GM18520 (cell line): ENCODE measurements around the gene DBH.
"Not testable (repeated sequence)": the region's sequence is repeated elsewhere in the genome, so short reads cannot be mapped to it uniquely, and the experiment has no call there.

Experiments
- ATAC-seq: cut with Tn5 transposase; IDR thresholded peaks from one replicate; pipeline ENCODE4 v1.9.1; 2021; ENCODE audit not compliant: unreplicated experiment

The DBH gene

DNA sequence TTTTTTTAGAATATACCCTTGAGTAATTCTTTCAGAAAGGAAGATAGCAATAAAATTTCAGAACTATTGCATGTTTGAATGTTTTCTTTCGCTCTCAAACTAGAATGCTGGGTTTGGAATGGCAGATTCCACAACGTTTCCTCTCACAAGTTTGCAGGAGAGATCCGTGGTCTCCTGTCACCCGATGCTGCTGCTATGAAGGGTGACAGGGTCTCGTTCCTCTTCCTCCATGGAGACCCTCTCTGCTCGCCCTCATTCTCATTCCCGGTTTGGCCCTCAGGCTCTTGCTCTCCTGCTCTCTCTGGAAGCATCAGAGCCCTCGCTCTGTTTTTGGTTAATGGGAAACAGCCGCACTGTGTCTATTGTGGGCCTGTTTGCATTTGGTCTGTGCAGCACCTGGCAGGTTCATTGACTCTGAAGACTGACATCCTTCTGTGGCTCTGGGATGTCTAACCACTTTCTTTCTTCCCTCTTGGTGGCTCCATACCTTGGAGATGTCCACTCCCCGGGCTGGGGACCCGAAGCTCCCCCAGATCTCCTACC lies 14.4 kb upstream of the DBH start:
- ATAC-seq, result no peak

DNA sequence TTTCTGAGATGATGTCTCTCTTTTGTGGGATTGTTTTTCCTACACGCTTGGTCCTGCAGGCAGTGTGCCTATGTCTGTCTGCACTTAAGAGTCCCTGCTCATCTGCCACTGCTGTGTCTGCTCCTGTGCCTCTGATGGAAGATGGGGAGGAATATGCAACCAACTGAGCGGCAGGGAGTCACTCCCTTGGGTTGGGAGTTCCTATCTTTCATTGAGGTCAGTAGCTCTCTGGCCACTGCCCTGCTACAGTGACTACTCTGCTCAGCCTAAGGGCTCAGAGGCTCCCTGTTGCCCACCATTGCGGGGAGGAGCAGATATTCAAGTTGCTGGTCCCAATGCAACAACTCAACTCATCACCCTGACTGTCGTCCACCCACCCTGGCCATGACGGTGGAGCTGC lies 13.6 kb upstream of the DBH start:
- no peak for ATAC-seq

DNA sequence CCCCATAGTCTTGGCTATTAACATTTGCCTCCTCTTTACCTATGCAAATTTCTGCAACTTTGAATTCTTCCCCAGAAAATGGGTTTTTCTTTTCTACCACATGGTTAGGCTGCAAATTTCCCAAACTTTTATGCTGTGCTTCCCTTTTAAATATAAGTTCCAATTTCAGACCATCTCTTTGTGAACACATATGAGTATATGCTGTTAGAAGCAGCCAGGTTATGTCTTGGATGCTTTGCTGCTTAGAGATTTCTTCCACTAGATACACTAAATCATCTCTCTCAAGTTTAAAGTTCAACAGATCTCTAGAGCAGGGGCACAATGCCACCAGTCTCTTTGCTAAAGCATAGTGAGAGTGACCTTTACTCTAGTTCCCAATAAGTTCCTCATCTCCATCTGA lies 10.2 kb upstream of the DBH start:
- ATAC-seq, result not testable (repeated sequence)

DNA sequence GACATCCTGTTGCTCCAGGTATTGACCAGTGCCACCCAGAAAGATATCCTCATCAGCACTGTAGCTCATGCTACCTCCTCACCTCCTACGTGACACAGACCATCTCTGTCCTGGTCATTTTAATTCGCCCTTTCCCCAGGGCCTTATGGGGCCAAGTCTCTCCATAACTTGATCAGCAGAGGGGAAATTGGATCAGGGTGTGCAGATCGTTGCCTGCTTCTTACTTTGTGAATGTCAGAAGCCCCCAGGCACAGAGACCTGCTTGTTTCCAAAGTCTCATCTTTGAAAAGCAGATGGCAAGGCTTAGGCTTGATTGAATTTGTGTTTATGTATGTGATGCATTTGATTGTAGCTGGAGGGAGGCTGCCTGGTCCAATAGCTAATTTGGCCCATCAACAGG lies 8.8 kb upstream of the DBH start:
- ATAC-seq, result no peak

DNA sequence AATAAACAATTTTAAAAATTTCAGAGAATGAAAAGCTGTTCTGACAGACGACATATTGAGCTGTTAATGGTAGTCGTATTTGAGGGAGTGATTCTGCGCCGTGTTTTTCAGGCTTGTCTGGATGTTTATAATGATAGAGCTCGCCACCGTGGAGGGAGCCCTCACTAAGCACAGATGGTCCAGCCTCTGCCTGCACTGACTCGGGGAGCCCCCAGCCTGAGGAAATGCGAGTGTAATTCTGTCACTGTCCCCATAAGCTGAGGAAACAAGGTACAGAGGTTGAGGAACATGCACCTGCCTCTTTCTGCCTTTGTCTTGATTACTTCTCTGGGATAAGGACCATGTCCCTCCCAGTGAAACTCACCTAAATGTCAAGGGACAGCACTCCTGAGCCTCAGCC lies 7.4 kb upstream of the DBH start:
- ATAC-seq, result no peak

DNA sequence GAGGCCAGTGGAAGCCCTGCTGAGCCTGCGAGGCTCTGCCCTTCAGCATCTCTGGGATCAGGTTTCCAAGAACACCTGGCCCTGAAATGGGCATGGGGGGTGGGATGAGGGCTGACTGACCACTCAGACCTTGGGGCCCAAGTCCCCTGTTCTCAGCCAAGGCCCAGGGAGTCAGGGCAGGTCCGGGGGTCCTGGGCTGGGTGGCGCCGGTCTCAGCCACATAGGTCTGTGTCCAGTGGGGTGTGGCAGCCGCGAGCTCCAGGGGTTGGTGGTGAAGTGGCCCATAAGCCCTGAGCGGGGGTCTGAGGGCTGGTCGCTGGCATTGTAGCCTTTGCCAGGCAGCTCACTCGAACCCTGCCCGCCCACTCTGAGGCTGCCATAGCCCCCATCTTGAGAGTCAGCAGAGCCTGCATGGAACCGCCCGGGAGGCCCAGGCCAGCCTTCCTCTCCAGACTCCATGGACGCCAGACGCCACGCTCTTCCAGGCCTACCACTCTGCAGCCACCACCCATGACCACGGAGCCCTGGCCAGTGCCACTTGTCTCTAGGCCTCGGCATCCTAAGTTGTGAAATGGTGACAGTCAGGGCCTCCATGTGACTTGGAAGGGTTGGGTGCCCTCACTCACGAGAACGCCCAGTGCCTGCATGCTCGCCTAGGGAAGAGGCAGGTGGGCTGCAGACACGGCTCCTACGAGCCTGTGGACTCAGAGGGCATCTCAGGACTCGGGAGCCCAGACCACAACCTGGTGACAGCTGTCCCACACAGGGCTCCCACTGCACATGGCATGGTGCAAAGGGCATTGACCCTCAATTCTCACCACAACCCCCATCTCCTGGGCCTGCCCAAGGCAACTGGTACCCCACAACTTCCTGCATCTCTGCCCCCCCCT lies 6.7 kb upstream of the DBH start:
- ATAC-seq, result no peak

DNA sequence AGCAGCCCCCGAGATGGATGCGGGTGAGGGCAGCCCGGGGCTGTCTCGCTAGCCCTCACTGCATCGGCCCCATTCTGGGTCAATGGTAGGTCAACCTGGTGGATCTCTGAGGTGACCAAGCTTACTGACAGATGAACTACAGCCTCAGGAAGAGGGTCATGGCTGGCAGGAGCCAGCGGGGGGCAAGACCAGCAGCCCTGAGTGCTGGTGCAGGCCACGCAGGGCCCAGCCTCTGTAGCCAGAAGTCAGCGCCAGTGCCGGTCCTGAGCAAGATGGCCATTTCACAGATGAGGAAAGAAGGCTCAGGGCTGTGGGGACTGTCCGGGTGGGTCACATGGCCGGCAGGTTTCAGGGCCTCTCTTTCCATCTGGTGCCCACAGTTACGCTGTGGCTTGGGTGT lies 5.1 kb upstream of the DBH start:
- ATAC-seq, result no peak

DNA sequence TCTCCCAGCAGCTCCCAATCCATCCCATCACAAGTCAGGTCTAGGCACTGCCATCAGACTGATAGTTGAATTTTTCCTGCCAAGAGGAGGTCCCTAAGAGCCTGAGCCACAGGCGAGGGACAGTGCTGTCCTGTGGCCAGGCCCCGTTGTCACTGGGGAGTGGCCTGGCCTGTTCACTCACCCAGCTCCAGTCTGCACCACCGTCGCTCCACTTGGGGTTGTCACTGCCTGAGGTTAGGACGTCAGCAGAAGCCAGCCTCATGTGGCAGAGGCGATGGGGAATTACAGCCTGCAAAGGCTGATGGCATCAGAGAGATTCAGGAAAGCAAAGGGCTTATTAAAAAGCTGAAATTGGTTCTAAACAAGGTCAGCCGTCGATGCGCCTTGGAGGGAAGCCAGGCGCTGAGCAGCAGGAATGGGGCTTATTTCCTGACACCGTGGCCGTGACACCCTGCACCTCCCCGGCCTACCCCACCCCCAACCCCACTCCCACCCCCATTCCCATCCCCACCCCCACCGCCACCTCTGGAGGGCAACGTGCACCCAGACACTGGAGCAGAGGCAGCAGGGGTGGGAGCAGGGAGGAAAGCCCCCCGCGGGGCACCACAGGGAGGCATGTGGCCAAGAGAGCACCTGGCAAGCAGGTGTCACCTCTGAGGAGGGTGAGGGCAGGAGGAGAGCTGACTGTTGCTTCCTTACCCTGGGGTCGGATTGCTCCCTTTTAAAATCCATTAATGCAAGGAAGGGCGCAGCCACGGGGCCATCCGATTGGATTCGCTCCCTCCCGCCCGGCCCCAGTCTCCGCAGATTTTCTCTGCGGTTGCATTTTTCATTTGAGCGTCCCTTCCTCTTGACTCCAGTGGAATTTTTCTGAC lies 3.1 kb upstream of the DBH start:
- ATAC-seq, result no peak

DNA sequence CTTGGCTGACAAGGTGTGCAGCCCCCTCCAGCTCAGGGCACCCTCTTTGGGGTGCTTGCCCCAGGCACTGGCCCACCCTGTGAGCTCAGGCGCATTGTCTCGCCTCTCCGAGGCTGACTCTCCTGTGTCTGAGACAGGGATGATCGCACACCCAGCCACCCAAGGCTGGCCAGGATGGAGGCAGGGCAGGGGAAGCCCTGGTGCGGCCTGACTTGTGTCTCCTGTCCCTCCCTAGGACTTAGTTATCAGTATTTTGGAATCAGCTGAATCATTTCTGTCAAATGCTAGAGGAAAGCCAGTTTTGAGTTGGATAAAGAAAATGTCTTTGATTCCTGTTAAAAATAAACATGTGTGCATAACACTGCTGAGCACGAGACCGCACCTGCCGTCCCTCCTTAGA lies 2.5 kb upstream of the DBH start:
- ATAC-seq, result no peak

DNA sequence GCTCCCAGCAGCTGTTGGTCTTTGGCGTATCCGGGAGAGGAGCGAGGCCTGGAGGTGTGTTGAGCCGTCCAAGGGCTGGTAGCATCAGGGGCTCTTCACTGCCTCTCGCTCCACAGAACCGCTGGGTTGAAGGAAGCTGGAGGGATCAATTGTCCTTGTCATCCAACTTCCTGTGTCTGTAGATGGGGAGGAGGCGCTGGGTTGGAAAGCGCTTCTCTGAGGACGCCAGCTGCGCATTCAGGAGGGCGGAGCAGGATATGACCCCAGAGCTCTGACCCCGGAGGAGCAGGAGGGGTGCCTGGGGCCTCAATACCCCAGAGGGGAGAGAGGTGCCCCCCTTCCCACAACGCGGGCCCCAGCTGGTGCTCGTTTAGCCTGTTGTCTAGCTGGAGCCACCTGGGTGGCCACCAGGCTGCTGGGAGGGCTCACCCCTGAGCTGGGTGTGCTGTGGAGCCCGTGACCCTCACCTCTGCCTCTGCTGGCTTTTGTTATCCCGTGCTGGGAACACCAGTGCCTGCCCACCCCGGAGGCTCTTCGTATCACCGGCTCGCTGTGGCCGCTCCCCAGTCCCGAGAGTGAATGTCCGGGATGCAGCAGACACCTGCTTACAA lies 2.0 kb upstream of the DBH start:
- no peak for ATAC-seq

DNA sequence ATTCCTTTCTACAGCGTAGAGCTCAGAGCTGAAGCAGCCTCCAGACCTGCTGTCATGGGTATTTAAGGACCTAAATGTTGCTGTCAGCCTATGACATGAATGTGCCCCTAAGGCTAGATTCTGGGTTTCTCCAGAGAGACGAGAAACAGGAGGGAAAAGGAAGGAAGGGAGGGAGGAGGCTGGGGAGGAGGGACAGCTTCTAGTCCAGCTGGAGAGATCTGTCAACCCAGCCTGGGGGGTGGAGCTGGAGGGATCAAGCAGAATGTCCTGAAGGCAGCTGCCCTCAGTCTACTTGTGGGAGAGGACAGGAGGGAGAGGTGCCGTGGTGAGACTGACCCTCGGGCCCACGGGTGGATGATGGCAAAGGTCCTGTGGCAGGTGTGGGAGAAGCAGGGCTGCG lies 1.1 kb upstream of the DBH start:
- no peak for ATAC-seq

DNA sequence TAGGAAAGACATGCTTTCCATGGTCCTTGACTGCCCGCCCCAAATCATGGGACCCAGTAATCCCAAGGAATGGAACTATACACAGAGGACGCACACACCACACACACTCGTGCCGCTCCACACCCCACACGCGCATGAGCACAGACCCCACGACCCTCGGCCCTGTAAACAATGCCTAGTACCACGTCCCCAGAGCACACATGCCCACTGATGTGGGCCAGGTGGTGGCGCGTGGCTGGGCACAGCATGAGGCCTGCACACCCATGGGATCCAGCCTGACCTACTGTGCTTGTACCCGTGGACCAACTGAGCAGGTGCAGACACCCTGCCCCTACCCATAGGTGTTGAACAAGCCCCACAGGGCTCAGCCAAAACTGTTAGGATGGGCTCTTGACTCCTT lies 739 bp downstream of the DBH start:
- no peak for ATAC-seq

DNA sequence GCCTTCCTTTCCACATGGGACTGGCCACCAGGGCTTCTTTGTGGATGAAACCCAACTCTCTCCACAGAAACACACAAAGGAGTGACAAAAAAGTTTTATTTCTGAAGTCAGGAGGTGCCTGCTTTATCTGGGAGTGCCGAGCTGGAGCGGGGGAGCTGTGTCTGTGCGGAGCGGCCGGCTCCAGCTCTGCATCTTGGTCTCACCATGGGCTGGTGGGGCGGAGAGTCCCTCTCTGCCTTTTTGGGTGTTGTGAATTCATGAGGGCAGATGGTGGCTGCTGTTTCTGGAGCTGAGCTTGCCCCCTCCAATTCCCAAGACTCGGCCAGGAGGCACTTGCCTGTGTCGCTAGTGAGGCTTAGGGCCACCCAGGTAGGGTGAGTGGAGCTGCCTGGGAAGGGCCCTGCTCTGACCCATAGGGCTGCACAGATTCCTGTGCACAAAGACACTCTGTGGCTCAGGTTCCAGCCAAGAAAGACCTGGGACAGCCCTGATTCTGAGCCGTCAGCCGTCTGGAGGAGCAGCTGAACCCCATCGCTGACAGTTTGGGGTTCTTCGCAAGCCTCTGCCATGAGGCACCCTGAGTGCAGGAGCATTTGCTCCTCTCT lies 1.4 kb downstream of the DBH start:
- no peak for ATAC-seq

DNA sequence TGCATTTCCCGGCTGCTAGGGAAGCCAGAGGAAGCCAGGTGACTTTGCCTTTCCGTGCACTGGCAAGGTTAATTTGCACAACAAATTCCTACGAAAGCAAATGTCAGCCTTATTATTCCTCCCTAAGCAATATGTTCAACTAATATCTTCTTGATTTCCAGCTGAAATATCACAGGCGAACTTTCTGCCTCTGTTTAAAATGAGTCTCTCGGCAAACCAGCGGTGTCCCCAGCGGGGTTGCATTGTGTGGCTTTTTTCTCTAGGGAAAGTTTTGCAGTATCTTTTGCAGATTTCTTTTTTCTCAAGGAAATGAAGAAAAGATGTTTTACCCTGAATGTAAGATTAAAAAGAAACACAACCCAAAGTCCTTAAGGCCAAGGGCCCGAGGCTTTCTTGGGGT lies 1.9 kb downstream of the DBH start:
- no peak for ATAC-seq

DNA sequence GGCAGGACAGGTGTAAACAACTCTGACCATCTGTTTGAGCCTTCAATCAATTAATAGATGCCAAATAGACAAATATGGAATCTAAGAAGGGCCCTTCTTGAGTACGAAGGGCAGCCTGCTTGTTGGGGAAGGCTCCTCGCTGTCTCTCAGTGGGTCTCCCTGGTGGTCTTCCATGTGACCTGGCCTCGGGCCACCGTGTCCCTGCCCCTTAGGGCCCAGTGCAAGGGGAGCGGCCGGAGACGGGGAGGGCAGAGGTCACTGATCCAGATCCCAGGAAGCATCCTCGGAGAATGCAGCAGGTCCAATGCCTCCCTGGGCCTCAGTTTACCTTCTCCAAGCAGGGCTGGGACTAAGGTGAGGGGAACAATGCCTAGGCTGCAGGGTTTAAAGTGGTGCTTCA lies 2.5 kb downstream of the DBH start:
- no peak for ATAC-seq

DNA sequence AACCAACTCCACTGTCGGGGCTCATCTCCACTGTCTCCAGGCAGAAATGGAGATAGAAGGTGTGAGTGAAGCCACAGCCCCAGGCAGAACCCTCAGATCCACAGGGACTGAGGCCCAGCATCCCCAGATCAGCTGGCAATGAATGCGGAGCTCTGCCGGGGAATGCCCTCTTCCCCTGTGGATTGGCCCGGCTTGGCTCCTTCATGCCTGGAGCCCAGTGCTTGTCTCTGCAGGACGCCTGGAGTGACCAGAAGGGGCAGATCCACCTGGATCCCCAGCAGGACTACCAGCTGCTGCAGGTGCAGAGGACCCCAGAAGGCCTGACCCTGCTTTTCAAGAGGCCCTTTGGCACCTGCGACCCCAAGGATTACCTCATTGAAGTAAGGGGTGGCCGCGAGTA lies 3.5 kb downstream of the DBH start:
- ATAC-seq, result no peak

DNA sequence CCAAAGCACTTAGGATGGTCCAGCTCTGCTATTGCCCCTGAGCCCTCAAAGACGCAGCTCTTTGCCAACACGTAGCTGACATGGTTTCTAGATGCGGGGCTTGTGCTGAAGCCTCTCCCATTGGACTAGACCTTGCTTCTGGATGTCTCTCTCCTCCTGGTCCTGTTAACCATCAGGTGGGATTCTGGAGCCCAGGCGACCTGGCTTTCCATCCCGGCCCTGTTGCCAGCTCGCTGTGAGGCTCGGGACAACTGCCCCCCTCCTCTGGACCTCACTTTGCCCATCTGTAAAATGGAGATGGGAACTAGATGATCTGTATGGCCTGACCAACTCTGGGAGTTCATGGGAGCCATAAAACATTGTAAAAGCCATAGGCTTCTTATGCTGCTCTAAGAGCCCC lies 4.0 kb downstream of the DBH start:
- no peak for ATAC-seq

DNA sequence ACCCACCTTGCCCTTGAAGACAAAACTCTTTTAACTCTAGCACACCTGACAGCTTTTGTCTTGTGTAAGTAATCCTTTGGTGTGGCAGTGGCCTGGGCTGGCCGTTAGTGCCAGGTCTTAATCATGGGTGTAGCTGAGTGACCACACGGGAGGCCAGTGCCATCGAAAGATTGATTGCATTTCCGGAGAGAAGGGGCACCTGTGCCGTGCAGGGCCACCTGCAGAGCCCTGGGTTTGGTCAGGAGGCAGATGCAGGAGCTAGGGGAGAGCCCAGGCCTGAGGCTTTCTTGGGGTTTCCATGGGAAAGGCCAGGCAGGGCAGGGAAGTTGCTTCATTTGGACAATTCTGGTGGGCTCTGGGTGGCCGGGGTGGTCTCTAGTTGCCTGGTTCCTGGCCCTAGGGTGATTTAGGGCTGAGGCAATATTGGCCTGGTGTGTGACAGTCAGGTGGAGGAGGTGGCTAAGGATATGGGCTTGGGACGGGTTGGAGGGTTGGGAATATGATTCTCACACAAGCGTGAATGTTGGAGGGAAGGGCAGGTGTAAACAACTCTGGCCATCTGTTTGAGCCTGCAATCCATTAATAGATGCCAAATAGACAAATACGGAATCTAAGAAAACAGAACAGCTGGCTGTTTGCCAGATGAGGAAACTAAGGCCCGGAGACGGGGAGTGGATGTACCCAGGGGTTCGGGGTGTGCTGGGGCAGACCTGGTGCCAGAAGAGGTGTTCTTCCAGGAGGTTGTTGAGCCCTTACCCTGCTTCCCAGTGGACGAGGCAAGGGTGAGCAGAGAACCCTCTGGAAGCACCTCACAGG lies 4.6 kb downstream of the DBH start:
- ATAC-seq, result no peak

DNA sequence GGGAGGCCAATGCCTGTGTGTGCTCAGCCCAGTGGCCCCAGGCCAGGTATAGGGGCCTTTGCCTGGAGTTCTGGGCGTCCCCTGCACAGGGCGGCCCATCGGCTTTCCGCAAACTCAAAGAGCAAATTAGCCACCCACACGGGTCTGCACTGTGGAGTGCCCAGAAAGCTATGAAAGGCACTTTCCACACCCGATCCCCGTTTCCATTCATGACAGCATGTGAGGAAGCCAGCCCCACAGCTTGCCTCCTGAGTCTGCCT lies 5.2 kb downstream of the DBH start:
- no peak for ATAC-seq

DNA sequence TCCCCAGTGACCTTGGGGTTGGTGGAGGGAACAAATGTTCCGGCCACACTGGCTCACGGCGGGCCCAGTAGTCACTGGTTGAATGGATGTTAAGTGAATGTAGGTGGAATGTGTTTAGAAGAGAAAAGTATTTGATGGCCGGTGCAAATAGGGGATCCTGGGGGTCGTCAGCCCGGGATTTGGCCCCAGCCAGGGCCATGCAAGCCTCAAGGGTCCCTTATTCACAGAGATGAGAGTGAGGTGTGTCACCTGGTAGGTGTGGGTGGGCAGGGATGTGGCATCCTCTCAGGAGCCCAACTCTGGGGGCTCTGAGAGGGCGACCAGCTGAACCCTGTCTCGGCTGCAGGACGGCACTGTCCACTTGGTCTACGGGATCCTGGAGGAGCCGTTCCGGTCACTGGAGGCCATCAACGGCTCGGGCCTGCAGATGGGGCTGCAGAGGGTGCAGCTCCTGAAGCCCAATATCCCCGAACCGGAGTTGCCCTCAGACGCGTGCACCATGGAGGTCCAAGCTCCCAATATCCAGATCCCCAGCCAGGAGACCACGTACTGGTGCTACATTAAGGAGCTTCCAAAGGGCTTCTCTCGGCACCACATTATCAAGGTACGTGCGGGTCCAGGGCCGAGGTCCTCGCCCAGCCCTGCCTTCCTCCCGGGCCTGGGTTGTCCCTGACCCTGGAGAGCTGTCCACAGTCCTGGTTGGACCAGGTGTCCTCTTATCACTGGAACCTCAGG lies 5.9 kb downstream of the DBH start:
- ATAC-seq, result no peak
